Measurements from ENCODE around the gene TMEM43. TPM values are rescaled to one million over a fixed set of nuclear protein-coding genes. Genes with fewer than 3 reads are reported as not detected.
"Not testable (repeated sequence)": the region's sequence is repeated elsewhere in the genome, so short reads cannot be mapped to it uniquely, and the experiment has no call there.

Gene TMEM43
- polyA plus RNA-seq (ENCODE audit: insufficient read length in 3 of 3), result 10 to 100 TPM; 53.2 to 57.6 (median 56.8) TPM
- long read RNA-seq, donor 1, transcript TMEM43-201 (12 exons, 3,341 nt), result major isoform, 10 of 10 reads
- long read RNA-seq, donor 1, partial matches to known transcripts, result 0 of 10 reads
- long read RNA-seq, donor 1, other reads (novel, unspliced or antisense), result 0 of 10 reads
- long read RNA-seq, donor 2, transcript TMEM43-201 (12 exons, 3,341 nt), result major isoform, 18 of 18 reads
- long read RNA-seq, donor 2, partial matches to known transcripts, result 0 of 18 reads
- long read RNA-seq, donor 2, other reads (novel, unspliced or antisense), result 0 of 18 reads
- long read RNA-seq, donor 3, transcript TMEM43-201 (12 exons, 3,341 nt), result major isoform, 13 of 51 reads
- long read RNA-seq, donor 3, partial matches to known transcripts, result 38 of 51 reads
- long read RNA-seq, donor 3, other reads (novel, unspliced or antisense), result 0 of 51 reads
- long read RNA-seq, donor 4, transcript TMEM43-201 (12 exons, 3,341 nt), result major isoform, 10 of 10 reads
- long read RNA-seq, donor 4, partial matches to known transcripts, result 0 of 10 reads
- long read RNA-seq, donor 4, other reads (novel, unspliced or antisense), result 0 of 10 reads
- long read RNA-seq, donor 5, transcript TMEM43-201 (12 exons, 3,341 nt), result major isoform, 8 of 8 reads
- long read RNA-seq, donor 5, partial matches to known transcripts, result 0 of 8 reads
- long read RNA-seq, donor 5, other reads (novel, unspliced or antisense), result 0 of 8 reads
- long read RNA-seq, donor 6, transcript TMEM43-201 (12 exons, 3,341 nt), result major isoform, 13 of 66 reads
- long read RNA-seq, donor 6, partial matches to known transcripts, result 53 of 66 reads
- long read RNA-seq, donor 6, other reads (novel, unspliced or antisense), result 0 of 66 reads
- long read RNA-seq, donor 7, transcript TMEM43-201 (12 exons, 3,341 nt), result major isoform, 21 of 21 reads
- long read RNA-seq, donor 7, partial matches to known transcripts, result 0 of 21 reads
- long read RNA-seq, donor 7, other reads (novel, unspliced or antisense), result 0 of 21 reads
- long read RNA-seq, donor 8, transcript TMEM43-201 (12 exons, 3,341 nt), result major isoform, 19 of 19 reads
- long read RNA-seq, donor 8, partial matches to known transcripts, result 0 of 19 reads
- long read RNA-seq, donor 8, other reads (novel, unspliced or antisense), result 0 of 19 reads
- long read RNA-seq, donor 9, transcript TMEM43-201 (12 exons, 3,341 nt), result major isoform, 13 of 13 reads
- long read RNA-seq, donor 9, partial matches to known transcripts, result 0 of 13 reads
- long read RNA-seq, donor 9, other reads (novel, unspliced or antisense), result 0 of 13 reads
- long read RNA-seq, donor 10, transcript TMEM43-201 (12 exons, 3,341 nt), result major isoform, 12 of 12 reads
- long read RNA-seq, donor 10, partial matches to known transcripts, result 0 of 12 reads
- long read RNA-seq, donor 10, other reads (novel, unspliced or antisense), result 0 of 12 reads
- long read RNA-seq, donor 11, partial matches to known transcripts, result 0 of 4 reads
- long read RNA-seq, donor 11, other reads (novel, unspliced or antisense), result 0 of 4 reads
- long read RNA-seq, donor 12, transcript TMEM43-201 (12 exons, 3,341 nt), result major isoform, 19 of 19 reads
- long read RNA-seq, donor 12, partial matches to known transcripts, result 0 of 19 reads
- long read RNA-seq, donor 12, other reads (novel, unspliced or antisense), result 0 of 19 reads
- long read RNA-seq, donor 13, transcript TMEM43-201 (12 exons, 3,341 nt), result major isoform, 6 of 6 reads
- long read RNA-seq, donor 13, partial matches to known transcripts, result 0 of 6 reads
- long read RNA-seq, donor 13, other reads (novel, unspliced or antisense), result 0 of 6 reads
- long read RNA-seq, donor 14, result 0 reads
- long read RNA-seq, donor 15, transcript TMEM43-201 (12 exons, 3,341 nt), result major isoform, 14 of 33 reads
- long read RNA-seq, donor 15, partial matches to known transcripts, result 19 of 33 reads
- long read RNA-seq, donor 15, other reads (novel, unspliced or antisense), result 0 of 33 reads
- long read RNA-seq, donor 16, transcript TMEM43-201 (12 exons, 3,341 nt), result major isoform, 21 of 21 reads
- long read RNA-seq, donor 16, partial matches to known transcripts, result 0 of 21 reads
- long read RNA-seq, donor 16, other reads (novel, unspliced or antisense), result 0 of 21 reads

GRCh38 chr3:14124615-14125192, at the start of gene TMEM43, which contains the start of gene CHCHD4:
Gene TMEM43 (plus strand): TSS chr3:14125052. CDS start chr3:14125194, 142 bp downstream.
Gene CHCHD4 (minus strand): TSS chr3:14124870. CDS start chr3:14124676, 194 bp downstream.
- DNase-seq, result peak; percentile 98

GRCh38 chr3:14075233-14075632, 49.6 kb upstream of the TMEM43 start:
- DNase-seq, result not testable (repeated sequence)

GRCh38 chr3:14077310-14077709, 47.5 kb upstream of the TMEM43 start:
- no peak for DNase-seq

- no peak for DNase-seq
Measured at GRCh38 chr3:14082108-14082657, 42.7 kb upstream of the TMEM43 start.

GRCh38 chr3:14087461-14087860, 37.4 kb upstream of the TMEM43 start:
- not testable (repeated sequence) for DNase-seq

- DNase-seq, result not testable (repeated sequence)
Measured at GRCh38 chr3:14091959-14092358, 32.9 kb upstream of the TMEM43 start.

- no peak for DNase-seq
Measured at GRCh38 chr3:14092464-14092863, 32.4 kb upstream of the TMEM43 start.

GRCh38 chr3:14093831-14094230, 31.0 kb upstream of the TMEM43 start:
- no peak for DNase-seq

- DNase-seq, result no peak
Measured at GRCh38 chr3:14096742-14097141, 28.1 kb upstream of the TMEM43 start.

- DNase-seq, result no peak
Measured at GRCh38 chr3:14097616-14098391, 27.0 kb upstream of the TMEM43 start.

- DNase-seq, result not testable (repeated sequence)
Measured at GRCh38 chr3:14109821-14110220, 15.0 kb upstream of the TMEM43 start.

GRCh38 chr3:14110699-14111098, 14.2 kb upstream of the TMEM43 start:
- no peak for DNase-seq

GRCh38 chr3:14113965-14114635, 10.8 kb upstream of the TMEM43 start:
- peak; percentile 29 for DNase-seq

GRCh38 chr3:14117468-14118399, 7.1 kb upstream of the TMEM43 start:
- DNase-seq, result no peak

- peak; percentile 14 for DNase-seq
Measured at GRCh38 chr3:14118400-14119381, 6.2 kb upstream of the TMEM43 start.
